OCI-LY7 (cell line): ENCODE measurements around the gene ZNF423. TPM values are rescaled to one million over a fixed set of nuclear protein-coding genes. Genes with fewer than 3 reads are reported as not detected.

ENCODE experiments used
- BruUV-seq: library from RNA; stranded (reverse); fragments of 400-500 nt; replicated peaks from 2 replicates; lab custom pipeline; 2021; lab: Mats Ljungman, UMichigan
- CTCF ChIA-PET: fragments of 300-600 bp; sonication (Branson Sonifier 250); formaldehyde crosslinking; loops from one replicate; lab custom pipeline; 2022; ENCODE audit warnings: antibody characterized with exemption; ENCODE audit not compliant: unreplicated experiment; lab: Charles Lee
- POLR2A ChIA-PET: fragments of 300-600 bp; sonication (Branson Sonifier 250); formaldehyde crosslinking; loops from one replicate; lab custom pipeline; 2022; ENCODE audit warnings: antibody characterized with exemption; lab: Charles Lee
- DNase-seq: peaks from one replicate; pipeline ENCODE4 v3.0.0-alpha.2; 2015; ENCODE audit warnings: low spot score
- H2AFZ ChIP-seq: fragments of 200-600 bp; sonication (generic), shearing (Covaris generic); 2 replicates; pipeline ENCODE4 v1.6.1; 2014; ENCODE audit warnings: mild to moderate bottlenecking, antibody characterized with exemption, low read length, moderate library complexity
- H3K27ac ChIP-seq: fragments of 200-600 bp; sonication (generic); 2 replicates; pipeline ENCODE4 v1.5.1; 2014; ENCODE audit warnings: mixed run types, low read depth, mild to moderate bottlenecking, moderate library complexity, low read length, inconsistent platforms; ENCODE audit not compliant: poor library complexity, severe bottlenecking
- H3K36me3 ChIP-seq: fragments of 200-600 bp; sonication (generic); 2 replicates; pipeline ENCODE4 v1.6.1; 2014; ENCODE audit warnings: mild to moderate bottlenecking, antibody characterized with exemption, low read length, moderate library complexity, mixed read lengths; ENCODE audit not compliant: insufficient read depth
- H3K4me1 ChIP-seq: fragments of 200-600 bp; sonication (generic); 2 replicates; pipeline ENCODE4 v1.5.1; 2014; ENCODE audit warnings: mild to moderate bottlenecking, low read length; ENCODE audit not compliant: insufficient read depth, poor library complexity, severe bottlenecking
- H3K4me2 ChIP-seq: fragments of 200-600 bp; sonication (generic); 2 replicates; pipeline ENCODE4 v1.6.1; 2014; ENCODE audit warnings: mild to moderate bottlenecking, low read length
- H3K4me3 ChIP-seq: fragments of 200-600 bp; sonication (generic); 2 replicates; pipeline ENCODE4 v1.5.1; 2014; ENCODE audit warnings: mild to moderate bottlenecking, low read depth, low read length; ENCODE audit not compliant: poor library complexity, severe bottlenecking
- H3K79me2 ChIP-seq: fragments of 200-600 bp; sonication (generic); 2 replicates; pipeline ENCODE4 v1.6.1; 2016; ENCODE audit warnings: low read depth, mild to moderate bottlenecking, low read length, moderate library complexity, mixed read lengths; ENCODE audit not compliant: insufficient read depth
- H3K9me2 ChIP-seq: fragments of 200-600 bp; sonication (generic); 2 replicates; pipeline ENCODE4 v1.6.1; 2016; ENCODE audit warnings: mild to moderate bottlenecking, low read length, mixed read lengths; ENCODE audit not compliant: insufficient read depth
- H3K9me3 ChIP-seq: fragments of 200-600 bp; sonication (generic); 2 replicates; pipeline ENCODE4 v1.6.1; 2014; ENCODE audit warnings: mild to moderate bottlenecking, mixed run types, low read length, mixed read lengths
- H4K20me1 ChIP-seq: fragments of 200-600 bp; sonication (generic); 2 replicates; pipeline ENCODE4 v1.6.1; 2014; ENCODE audit warnings: mild to moderate bottlenecking, antibody characterized with exemption, low read length, moderate library complexity, mixed read lengths; ENCODE audit not compliant: insufficient read depth
- CTCF ChIP-seq: fragments of 200-600 bp; sonication (generic); conservative IDR thresholded peaks from 2 replicates; pipeline ENCODE4 v1.5.1; 2014; ENCODE audit warnings: mild to moderate bottlenecking, antibody characterized with exemption, low read length, moderate library complexity, mixed read lengths
- EZH2phosphoT487 ChIP-seq: fragments of 200-600 bp; sonication (generic); IDR thresholded peaks from 2 replicates; pipeline ENCODE4 v1.6.1; 2018; ENCODE audit warnings: low read depth, borderline replicate concordance, mild to moderate bottlenecking, mixed run types, antibody characterized with exemption, low read length, moderate library complexity, mixed read lengths
- intact Hi-C: fragments of 100-400 bp; cut with micrococcal nuclease; formaldehyde crosslinking; loops from one replicate; pipeline ENCODE4 v1.10.0; 2022; ENCODE audit not compliant: unreplicated experiment
- total RNA-seq, 2 experiments: library from RNA; depleted of rRNA in 1 of 2; stranded (reverse); fragments of >200 nt in 1 of 2; shearing (Covaris generic) in 1 of 2; gene quantifications; 2 replicates each; pipeline ENCODE4 v1.2.3, GENCODE V29; 2014 to 2022

The ZNF423 gene
- total RNA-seq, 2 experiments from 2014 or later = 0.09 to 0.13 TPM

GRCh38 chr16:49688036-49688697 is 167.7 kb downstream of the ZNF423 start:
- intact Hi-C loops = no loop called here

GRCh38 chr16:49687476-49688002 is 168.4 kb downstream of the ZNF423 start:
- H3K79me2 ChIP-seq = no peaks in the 10 kb centered on the region
- DNase-seq = no peak
- H4K20me1 ChIP-seq = no peaks in the 10 kb centered on the region
- no peaks in the 10 kb centered on the region for H3K4me1 ChIP-seq
- H3K9me3 ChIP-seq = no peaks in the 10 kb centered on the region
- no TSS peak for BruUV-seq
- H3K9me2 ChIP-seq = no peaks in the 10 kb centered on the region
- no peak overlapping the region for H3K4me2 ChIP-seq
- CTCF ChIA-PET = no interaction called here
- no peak overlapping the region for H3K27ac ChIP-seq
- H3K4me3 ChIP-seq = no peak overlapping the region
- POLR2A ChIA-PET = interaction anchor here (0.6 kb wide), 1 partner anchor 717 kb away, joined by 5 read pairs; no protein-coding TSS in a partner anchor
- no peak for TF ChIP-seq CTCF
- intact Hi-C loops = no loop called here
- H3K36me3 ChIP-seq = no peaks in the 10 kb centered on the region
- no peak overlapping the region for H2AFZ ChIP-seq

More at GRCh38 chr16:49688036-49688697, 167.7 kb downstream of the ZNF423 start:
- CTCF ChIA-PET = no interaction called here
- H3K4me2 ChIP-seq = no peak overlapping the region
- no peaks in the 10 kb centered on the region for H3K4me1 ChIP-seq
- H3K27ac ChIP-seq = no peak overlapping the region
- TF ChIP-seq EZH2phosphoT487 (no peak), CTCF (no peak)
- no peaks in the 10 kb centered on the region for H4K20me1 ChIP-seq
- no peak for DNase-seq
- H3K79me2 ChIP-seq = no peaks in the 10 kb centered on the region
- H3K4me3 ChIP-seq = no peak overlapping the region
- H3K9me2 ChIP-seq = no peaks in the 10 kb centered on the region
- POLR2A ChIA-PET = interaction anchor here (0.6 kb wide), 1 partner anchor 717 kb away, joined by 5 read pairs; no protein-coding TSS in a partner anchor
- no TSS peak for BruUV-seq
- no peaks in the 10 kb centered on the region for H3K9me3 ChIP-seq
- H3K36me3 ChIP-seq = no peaks in the 10 kb centered on the region
- H2AFZ ChIP-seq = no peak overlapping the region

GRCh38 chr16:49684696-49685095 is 171.2 kb downstream of the ZNF423 start:
- intact Hi-C loops = no loop called here

More at GRCh38 chr16:49684696-49685095, 171.2 kb downstream of the ZNF423 start:
- no peak for TF ChIP-seq EZH2phosphoT487
- no peak for TF ChIP-seq CTCF
- H3K4me3 ChIP-seq = no peak overlapping the region
- H3K27ac ChIP-seq = no peak overlapping the region
- BruUV-seq = no TSS peak
- no peak overlapping the region for H3K4me2 ChIP-seq
- CTCF ChIA-PET = no interaction called here
- POLR2A ChIA-PET = no interaction called here
- no peaks in the 10 kb centered on the region for H3K9me2 ChIP-seq
- no peak for DNase-seq
- H4K20me1 ChIP-seq = no peaks in the 10 kb centered on the region
- no peaks in the 10 kb centered on the region for H3K36me3 ChIP-seq
- no peak overlapping the region for H2AFZ ChIP-seq
- H3K9me3 ChIP-seq = no peaks in the 10 kb centered on the region
- H3K79me2 ChIP-seq = no peaks in the 10 kb centered on the region
- H3K4me1 ChIP-seq = no peaks in the 10 kb centered on the region
